Panc1 (cell line): ENCODE measurements around the gene CKS1B.

Experiments
- POLR2AphosphoS5 ChIP-seq: IDR thresholded peaks from 2 replicates; pipeline ENCODE4 v1.6.1; 2012; ENCODE audit warnings: mild to moderate bottlenecking, low read depth, low read length, moderate library complexity
- SIN3A ChIP-seq: IDR thresholded peaks from 2 replicates; pipeline ENCODE4 v1.6.1; 2012; ENCODE audit warnings: low read depth, mild to moderate bottlenecking, low read length, moderate library complexity, borderline replicate concordance; ENCODE audit not compliant: insufficient read depth
- TCF7L2 ChIP-seq: IDR thresholded peaks from 2 replicates; pipeline ENCODE4 v1.6.1; 2011; ENCODE audit warnings: mild to moderate bottlenecking, low read depth, low read length, inconsistent platforms
- TF ChIP-seq, protein P1 (sequence below): fragments of 450-650 bp; IDR thresholded peaks from 2 replicates; pipeline ENCODE4 v1.5.1; 2017; ENCODE audit warnings: mild to moderate bottlenecking

DNA sequence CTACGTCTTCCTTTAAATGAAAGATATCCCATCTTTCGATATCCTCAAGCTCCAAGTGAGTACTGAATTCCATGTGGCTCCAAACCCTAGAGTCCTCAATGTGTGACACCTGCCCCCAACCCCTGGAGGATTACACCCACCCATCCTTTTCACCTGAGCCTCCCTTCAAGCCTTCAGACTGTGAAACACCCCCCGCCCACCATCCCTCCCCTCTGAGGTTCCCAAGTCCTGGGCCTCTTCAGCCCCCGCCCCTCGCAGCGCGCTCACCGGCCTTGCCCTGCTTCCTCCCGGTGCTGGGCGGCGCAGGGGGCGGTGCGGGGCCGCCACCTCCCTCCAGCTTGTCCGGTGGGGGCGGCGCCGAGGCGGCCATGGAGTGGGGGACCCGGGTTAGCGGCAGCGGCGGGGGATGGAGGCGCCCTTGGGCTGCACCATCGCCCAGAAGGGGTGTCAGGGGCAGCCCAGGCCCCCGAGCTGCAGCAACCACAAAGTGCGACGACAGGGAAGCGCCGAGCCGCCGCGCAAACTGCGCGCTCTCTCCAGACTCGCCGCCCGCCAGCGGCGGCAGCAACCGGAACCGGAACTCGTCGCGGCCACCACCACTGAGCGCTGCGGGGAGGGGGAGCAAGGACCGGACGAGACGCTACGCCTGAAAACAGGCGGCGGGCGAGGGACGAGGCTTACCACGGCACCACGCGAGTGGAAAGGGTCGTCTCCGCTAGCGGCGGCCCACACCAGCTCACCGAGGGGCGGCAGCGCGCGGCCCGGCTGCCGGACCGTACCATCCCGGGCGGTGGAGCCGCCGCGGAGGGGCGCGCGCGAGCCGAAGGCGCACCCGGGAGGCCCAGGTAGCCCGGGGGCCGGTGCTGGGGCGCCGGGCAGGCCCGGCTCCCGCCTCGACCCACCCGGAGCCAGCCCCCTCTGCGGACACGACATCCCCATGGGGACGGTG is 13.0 kb upstream of the CKS1B start, which contains the start of gene PYGO2:
- TF ChIP-seq, protein P1, sequence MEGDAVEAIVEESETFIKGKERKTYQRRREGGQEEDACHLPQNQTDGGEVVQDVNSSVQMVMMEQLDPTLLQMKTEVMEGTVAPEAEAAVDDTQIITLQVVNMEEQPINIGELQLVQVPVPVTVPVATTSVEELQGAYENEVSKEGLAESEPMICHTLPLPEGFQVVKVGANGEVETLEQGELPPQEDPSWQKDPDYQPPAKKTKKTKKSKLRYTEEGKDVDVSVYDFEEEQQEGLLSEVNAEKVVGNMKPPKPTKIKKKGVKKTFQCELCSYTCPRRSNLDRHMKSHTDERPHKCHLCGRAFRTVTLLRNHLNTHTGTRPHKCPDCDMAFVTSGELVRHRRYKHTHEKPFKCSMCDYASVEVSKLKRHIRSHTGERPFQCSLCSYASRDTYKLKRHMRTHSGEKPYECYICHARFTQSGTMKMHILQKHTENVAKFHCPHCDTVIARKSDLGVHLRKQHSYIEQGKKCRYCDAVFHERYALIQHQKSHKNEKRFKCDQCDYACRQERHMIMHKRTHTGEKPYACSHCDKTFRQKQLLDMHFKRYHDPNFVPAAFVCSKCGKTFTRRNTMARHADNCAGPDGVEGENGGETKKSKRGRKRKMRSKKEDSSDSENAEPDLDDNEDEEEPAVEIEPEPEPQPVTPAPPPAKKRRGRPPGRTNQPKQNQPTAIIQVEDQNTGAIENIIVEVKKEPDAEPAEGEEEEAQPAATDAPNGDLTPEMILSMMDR = peak; percentile 91; the same call in 1 of the 2 replicates
- no peak for TF ChIP-seq TCF7L2
- TF ChIP-seq POLR2AphosphoS5 = peak; percentile 94
- 0 out of 2 replicates have a peak, but pooled peaks have one; percentile 31 for TF ChIP-seq SIN3A
